GM21447 (cell line): Measurements from ENCODE around the gene SLC39A3.
"Not testable (repeated sequence)": the region's sequence is repeated elsewhere in the genome, so short reads cannot be mapped to it uniquely, and the experiment has no call there.

Experiments
- ATAC-seq: cut with Tn5 transposase; IDR thresholded peaks from one replicate; pipeline ENCODE4 v1.9.1; 2021; ENCODE audit not compliant: unreplicated experiment

The SLC39A3 gene

DNA sequence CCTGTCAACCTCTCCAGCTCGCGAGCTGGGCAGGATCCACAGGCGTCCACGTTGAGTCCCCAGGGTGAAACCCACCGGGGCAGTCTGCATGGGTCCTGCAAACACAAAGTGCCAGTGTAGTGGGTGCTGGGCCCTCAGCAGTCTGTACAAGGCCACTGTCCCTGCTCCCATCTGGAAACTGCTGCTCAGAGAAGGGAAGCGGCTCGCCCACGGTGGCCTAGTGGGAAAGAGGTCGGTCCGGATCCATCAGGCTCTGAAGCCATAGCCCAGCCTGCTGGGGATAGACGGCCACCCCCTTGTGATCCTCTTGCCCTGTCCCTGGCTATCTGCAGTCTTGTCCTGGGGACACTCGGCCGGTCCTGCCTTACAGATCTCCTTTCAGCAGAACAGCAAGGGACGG lies 16.1 kb downstream of the SLC39A3 start:
- no peak for ATAC-seq

DNA sequence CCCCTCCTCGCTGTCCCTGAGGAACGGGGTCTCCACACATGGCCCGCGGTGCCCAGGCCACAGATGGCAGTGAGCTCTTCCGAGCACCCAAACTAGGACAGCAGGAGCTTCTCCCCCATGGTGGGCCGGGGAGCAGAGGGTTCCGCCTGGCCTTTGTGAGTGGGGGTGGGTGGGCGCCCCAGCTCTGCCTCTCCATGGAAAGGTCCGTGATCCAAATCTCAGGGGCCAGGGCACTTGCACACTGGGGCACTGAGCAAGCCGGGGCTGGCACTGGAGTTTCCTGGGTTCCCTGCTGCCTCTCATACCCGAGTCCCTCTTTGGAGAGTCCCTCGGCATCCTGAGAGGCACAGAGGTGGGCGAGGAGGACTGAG lies 16.5 kb downstream of the SLC39A3 start:
- no peak for ATAC-seq

DNA sequence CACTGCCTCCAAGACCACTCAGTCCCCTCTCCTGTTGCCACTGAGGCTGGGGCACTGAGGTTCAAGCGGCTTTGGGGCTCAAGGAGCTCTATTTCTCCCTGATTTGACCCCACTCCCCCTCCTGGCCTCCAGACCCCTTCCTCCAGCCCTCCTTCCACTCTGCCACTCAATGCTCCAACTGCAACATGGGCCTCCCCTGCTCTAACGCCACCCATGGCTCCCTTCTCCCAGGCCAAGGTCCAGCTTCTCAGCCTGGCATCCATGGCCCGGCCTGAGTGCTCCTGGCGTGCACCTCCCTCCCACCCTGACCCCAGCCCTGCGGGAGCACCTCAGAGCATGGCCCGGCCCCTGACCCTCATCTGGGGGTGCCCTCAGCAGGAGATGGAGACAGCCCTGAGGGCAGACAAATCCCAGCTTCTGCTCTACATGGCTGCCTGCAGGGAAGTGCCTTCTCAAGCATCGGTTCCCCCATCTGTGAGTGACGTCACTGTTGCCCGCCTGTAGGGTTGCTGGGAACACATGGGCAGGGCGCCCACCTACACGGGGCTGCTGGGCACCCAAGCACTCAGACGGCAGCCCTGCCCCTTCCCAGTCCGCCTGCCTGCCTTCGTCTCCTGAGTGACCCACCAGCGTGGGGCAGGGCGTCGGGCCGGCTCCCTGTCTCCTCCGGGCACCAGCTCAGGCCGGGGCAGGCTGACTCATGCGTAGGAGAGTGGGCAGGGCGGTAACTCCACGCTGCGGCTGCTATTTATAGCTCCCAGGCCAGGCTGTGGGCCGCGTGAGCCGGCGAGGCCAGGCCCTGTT lies 17.1 kb downstream of the SLC39A3 start:
- no peak for ATAC-seq

DNA sequence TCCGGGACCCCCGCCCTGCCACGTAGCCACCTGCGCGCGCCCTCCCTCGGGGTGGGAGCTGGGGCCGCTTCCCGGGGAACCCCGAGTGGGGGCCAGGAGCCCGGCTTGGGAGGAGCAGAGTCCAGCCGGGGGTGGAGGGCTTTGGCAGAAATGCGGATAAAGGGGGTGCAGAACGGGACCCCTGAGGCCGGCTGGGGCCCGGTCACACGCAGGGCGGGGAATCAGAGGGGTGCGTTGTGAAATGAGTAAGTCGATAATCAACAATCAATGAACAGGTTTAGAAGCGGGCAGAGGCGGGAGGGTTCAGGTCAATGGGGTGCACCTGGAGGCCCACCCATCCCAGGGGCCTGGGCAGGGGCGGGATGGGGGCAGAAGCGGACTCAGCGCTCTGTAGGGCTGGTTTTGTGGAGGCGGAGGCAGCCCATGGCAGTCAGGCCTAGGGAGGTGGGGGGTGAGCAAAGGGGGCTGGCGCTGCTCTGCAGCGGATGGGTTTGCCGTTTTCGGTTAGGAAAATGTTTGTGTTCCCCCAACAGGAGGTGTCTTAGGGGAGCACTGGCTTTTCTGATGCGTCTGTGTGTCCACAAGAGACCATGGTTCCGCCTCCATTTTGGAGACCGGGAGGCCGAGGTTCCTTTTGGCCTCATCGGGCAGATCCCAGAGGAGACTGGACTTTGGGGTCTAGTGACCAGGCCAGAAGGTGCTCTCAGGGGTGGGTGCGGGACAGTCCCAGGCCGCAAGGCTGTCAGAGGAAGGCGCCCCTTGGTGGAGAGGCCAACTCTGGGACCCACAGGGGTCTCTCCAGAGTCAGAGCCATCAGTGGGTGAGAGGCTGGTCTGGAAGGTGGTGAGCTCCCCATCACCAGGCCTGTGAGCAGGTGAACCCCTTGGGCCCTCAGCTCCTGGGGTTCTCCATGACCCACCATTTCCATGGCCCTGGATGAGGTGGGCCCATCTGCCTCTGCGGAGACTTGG lies 18.0 kb downstream of the SLC39A3 start:
- no peak for ATAC-seq

DNA sequence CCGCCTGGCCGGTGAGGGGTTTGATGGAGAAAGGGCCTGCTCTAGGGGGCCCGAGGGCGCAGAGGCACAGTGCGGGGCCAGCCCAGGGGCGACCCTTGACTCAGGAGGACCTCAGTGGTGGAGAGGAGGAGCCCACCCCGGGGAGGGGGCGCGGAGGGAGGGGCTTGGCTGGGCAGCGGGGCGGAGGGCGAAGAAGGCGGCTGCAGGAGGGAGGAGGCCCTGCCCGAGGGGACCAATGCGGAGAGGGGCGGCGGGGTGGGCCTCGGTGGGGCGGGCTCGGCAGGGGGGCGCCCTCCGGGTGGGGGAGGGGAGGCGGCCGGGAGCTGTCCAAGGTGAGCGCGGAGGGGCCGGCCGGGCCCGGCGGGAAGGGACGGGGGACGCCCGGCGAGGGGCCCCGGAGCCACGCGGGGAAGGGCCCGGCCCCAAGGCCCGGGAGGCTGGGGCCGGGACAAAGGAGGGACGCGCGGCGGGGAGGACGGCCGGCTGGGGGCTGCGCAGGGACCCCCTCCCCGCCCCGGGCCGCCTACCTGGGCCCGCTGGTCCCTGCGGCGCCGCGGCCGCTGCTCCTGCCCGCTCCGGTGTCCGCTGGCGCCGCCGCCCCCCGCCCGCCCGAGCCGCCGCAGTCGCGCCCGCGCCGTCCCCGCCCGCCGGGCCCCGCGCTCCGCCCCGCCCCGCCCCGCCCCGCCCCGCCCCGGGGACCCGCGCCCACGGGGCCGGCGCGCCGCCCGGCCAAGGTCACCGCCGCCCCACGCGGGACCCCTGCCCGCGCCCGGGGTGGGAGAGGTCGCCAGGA lies 18.8 kb downstream of the SLC39A3 start, which contains the start of gene DIRAS1:
DIRAS1 (minus strand) TSS at position 596 of the 793 bp plus-strand sequence. CDS start 3,566 bp downstream, outside the sequence.
- no peak for ATAC-seq

DNA sequence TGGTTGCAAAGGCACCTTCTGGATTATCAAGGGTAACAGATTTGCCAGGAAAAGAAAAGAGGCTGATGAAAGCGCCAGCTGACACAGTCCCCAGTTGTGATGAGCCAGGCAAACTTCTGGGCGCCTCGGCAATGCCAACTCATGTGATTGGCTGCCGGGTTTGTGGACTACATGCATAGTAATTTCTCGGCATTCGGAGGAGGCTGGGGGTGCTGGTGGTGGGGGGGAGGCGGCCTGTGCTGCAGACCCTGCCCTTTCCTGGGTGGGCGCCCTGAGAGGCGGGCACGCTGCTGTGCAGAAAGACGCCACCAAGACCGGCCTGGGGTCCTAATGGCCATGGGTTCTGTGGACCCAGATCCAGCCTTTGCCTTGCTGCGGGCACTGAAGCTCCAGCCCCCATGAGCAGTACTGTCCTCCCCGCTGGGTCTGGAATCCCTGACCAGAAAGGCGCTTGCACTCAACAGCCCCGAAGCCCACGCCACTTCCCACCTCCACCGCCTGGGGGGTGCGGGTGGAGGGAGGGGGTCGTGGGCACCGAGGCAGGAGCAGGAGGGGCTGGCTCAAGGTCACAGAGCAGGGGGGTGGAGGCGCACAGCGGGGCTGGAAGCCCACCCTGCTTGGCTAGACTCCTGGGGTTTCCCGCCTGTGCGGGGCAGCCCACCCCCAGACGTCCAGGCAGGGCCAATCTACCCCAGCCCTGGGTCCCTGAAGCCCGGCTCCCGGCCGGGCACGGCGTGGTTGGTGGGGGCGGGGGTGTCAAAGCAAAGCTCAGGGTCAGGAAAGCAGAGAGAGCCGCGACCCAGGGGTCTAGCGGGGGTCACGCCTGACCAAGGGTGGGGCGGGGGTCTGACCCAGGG lies 19.7 kb downstream of the SLC39A3 start:
- ATAC-seq: no peak

DNA sequence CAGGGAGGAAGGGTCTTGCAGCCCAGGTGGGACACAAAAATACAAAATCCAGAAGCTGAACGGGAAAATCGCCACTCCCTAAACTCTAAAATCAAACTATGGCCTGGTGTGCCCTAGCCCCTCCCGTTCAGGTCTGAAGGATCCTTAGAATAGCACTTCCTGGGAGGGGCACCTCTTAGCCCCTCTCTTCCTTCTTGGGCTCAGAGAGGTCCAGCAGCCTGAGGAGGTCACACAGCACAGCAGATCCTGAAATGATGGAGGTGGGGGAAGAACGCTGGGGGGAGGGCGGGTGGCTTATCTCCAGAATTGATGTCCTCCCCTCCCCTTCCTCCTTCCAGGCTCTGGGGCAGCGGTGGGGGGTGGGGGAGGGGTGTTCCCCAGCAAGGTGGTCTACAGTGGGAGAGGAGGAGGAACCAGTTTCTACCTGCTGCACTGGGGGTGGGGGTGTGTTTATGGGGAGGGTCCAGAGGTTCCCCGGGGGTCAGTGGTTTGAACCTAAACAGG lies 20.5 kb downstream of the SLC39A3 start:
- no peak for ATAC-seq

DNA sequence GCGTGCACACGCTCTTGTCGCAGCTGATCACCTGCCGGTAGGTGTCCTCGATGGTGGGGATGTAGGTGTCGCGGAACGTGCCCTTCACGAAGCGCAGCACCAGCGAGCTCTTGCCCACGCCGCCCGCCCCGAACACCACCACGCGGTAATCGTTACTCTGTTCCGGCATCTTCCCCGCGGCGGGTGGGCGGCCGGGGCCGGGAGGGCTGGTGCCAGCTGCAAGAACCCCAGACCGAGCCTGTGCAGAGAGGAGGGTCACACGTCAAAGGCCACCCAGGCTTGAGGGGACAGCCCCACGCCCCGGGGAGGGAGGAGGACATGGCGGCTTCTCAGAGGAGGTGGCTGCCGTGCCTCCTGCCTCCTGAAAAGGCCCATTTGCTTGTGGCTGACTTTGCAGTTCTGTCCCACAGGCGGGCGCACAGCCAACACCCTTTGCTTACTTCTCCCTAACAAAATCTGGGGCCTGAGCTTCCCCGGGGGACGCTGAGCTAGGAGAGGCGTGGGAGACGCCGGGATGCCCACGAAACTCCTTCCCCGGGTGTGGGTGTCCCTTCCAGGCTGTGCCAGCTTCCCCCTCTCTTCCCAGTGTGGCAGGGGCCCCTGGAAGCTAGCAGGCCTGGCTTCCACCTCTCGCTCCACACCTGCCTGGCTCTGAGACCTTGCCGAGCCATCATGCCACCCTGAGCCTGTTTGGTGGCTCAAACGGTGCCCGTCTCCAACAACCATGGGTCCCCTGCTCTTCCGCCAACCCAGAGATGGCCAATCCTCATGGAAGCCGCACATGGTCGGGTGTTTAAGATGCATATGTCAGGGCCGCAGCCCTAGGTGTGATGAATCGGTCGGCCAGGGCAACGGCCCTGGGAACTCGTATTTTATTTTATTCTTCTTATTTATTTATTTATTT lies 21.9 kb downstream of the SLC39A3 start:
- no peak for ATAC-seq

DNA sequence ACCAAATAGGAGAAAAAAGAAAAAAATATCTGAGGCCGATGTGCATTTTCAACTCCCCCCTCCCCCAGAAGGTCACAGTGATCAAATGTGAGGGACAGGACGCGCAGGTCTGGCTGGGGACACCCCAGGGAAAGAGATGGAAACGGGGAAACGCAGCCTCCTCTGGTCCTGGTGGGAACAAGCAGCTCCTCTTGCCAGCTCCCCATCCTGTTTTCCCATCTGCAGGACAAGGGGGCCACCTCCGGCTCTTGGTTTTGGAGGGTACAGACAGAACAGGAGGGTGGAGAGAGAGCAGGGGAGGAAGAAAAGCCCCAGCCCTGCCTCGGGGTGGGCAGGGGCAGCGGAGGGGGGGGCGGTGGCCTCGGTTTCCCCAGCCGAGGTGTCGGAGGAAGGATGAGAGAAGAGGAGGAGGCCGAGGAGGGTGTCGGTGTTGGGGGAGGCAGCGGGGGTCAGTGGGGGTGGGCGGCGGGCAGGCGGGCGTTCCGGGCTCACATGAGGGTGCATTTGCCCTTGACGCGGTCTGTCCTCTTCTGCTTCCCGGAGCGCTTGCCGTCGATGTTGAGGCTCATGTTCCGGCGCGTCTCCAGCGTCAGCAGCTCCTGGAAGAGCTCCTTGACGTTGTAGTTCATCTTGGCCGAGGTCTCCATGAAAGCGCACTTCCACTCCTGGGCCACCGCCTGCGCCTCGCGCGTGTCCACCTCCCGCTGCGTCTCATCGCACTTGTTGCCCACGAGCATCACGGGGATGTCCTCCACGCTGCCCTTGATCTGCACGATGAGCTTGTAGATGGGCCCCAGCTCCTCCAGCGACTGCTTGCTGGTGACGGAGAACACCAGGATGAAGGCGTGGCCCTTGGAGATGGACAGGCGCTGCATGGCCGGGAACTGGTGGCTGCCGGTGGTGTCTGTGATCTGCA lies 22.8 kb downstream of the SLC39A3 start:
- no peak for ATAC-seq

DNA sequence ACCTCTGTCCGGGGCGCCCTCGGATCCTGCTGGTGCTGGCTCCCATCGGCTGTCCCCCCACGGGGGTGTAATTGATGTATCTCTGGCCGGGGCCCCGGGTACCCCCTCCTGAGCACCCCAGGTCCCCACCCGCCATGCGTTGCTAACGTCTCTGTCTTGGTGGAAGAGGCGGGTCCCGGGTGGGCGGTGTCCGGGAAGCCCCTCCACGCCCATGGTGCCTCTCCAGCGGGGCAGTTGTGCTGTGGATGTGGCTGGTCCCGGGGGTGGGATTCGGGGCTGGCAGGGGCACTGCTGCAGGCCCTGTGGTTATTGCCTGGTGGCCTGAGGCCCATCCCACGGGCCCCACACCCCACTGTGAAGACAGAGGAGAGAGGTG lies 23.6 kb downstream of the SLC39A3 start:
- no peak for ATAC-seq

DNA sequence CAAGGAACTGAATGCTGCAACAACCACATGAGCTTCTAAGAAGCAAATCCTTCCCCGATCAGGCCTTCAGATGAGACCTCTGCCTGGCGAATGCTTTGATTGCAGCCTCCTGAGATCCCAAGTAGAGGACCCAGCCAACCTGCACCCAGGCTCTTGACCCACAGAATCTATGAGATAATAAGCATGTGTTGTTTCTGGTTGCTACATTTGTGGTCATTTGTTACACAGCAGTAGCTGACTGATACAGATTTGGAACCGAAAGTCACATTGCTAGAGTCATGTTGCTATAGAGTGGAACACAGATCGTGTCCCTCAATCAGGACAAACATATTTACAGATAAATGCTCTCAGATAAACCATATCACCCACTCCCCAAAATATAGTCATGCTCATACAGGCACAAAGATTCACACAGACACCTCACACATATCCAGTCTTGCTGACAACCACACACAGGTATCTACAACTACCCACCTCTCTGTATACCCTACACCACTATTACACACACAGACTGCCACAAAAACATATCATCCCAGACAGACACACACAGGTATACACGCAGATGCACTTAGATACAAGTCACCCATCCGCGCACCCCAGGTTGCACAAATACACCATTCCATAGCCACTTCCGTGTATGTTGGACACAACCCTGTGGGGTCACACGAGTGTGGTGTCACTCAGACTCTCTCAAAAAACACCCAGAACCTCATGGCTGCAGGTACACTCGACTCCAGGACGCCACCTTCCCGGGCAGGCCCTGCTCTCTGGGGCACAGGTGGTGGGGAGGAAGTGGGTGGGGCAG lies 24.1 kb downstream of the SLC39A3 start:
- ATAC-seq: no peak

DNA sequence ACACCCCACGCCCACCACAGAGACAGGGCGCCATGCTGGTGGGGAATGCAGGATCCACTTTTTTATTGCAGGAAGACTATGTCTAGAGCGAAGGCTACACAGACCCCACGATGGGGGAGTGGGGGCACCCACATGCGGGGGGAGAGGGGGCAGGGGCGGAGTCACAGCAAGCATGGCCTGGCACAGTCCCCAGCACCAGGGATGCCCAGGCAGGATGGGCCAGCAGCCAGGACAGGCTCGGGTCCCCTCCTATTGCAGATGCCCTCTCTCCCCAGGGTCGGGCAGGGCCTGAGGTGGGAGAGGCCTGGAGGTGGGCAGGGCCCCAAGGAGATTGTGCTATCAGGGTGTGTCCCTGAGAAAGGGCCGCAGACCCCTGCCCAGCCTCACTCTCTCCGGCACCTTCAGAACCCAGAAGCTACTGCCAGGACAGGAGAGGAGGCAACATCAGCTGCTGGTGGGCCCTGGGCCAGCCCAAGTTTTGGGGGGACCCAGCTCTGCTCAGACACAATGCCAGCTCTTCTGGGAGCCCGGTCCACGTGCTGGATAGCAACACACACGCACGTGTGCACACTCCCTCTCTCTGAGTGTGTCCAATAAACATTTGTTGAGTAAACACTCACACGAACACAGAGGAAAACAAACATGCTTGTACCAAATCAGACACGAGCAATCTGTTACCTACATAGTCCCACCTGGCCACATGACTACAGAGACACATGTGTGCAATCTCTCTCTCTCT lies 25.1 kb downstream of the SLC39A3 start:
- no peak for ATAC-seq

DNA sequence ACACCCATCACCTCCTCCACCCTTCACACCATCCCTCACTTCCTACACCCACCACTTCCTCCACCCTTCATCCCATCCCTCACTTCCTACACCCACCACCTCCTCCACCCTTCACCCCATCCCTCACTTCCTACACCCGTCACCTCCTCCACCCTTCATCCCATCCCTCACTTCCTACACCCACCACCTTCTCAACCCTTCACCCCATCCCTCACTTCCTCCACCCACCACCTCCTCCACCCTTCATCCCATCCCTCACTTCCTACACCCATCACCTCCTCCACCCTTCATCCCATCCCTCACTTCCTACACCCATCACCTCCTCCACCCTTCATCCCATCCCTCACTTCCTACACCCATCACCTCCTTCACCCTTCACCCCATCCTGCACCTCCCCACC lies 25.7 kb downstream of the SLC39A3 start:
- not testable (repeated sequence) for ATAC-seq

DNA sequence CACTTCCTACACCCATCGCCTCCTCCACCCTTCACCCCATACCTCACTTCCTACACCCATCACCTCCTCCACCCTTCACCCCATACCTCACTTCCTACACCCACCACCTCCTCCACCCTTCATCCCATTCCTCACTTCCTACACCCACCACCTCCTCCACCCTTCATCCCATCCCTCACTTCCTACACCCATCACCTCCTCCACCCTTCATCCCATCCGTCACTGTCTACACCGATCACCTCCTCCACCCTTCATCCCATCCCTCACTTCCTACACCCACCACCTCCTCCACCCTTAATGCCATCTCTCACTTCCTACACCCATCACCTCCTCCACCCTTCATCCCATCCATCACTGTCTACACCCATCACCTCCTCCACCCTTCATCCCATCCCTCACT lies 26.6 kb downstream of the SLC39A3 start:
- not testable (repeated sequence) for ATAC-seq

DNA sequence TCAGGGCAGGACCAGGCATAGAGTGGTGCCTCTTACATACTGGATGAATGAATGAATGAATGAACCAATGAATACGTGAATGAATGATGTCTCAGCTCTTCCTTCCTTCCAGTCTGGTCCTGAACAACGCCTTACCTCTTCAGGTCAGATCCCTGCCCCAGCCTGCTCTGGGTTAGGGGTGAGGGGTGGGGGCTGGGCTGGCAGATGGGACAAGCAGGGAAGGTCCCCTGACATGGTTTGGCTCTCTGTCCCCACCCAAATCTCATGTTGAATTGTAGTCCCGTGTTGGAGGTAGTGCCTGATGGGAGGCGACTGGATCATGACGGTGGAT lies 28.0 kb downstream of the SLC39A3 start:
- ATAC-seq: no peak

DNA sequence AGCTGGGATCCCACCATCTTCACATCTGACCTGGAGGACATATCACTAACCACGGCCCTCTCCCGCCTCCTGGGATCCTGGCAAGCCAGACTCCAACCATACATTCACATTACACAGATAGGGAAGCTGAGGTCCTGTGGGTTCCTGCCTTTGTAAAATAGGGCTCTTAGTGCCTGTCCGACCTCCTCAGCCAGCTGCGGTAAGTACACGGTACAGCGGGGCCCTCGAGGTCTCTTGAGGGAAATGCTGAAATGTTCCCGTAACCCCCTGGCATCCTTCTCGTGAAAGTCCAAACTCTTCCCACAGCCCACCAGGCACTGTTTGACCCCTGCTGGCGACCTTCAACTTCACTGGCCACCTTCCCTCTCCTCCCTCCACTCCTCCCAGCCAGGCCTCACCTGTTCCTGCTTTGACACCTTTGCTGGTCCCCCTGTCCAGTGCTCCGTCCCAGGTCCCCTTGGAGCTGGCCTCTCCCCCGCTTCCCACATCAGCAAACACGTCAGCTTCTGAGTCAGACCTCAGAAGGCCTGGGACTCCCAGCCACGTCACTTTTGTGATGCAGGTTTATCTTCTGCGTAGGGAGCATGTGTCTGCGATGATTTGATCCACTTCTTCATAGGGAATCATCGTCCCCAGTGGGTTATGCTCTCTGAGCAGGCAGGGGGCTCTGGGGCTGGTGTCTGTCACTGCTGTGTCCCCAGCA lies 28.5 kb downstream of the SLC39A3 start:
- no peak for ATAC-seq
